Neural crest cell (in vitro differentiated cells): ENCODE data around the gene NLRC4. TPM values are rescaled to one million over a fixed set of nuclear protein-coding genes. Genes with fewer than 3 reads are reported as not detected.
"Not testable (repeated sequence)": the region's sequence is repeated elsewhere in the genome, so short reads cannot be mapped to it uniquely, and the experiment has no call there.

Experiments
- DNase-seq: peaks from one replicate; pipeline ENCODE4 v3.0.0; 2021; ENCODE audit warnings: low read depth, mixed read lengths, low spot score
- H3K27ac Mint-ChIP-seq: one replicate; pipeline ENCODE4 v1.8.0; 2021; ENCODE audit warnings: mild to moderate bottlenecking, mixed read lengths; ENCODE audit not compliant: unreplicated experiment
- H3K27me3 Mint-ChIP-seq: 2 replicates; pipeline ENCODE4 v1.8.0; 2021; ENCODE audit warnings: low read depth, mild to moderate bottlenecking, mixed read lengths
- H3K36me3 Mint-ChIP-seq: 2 replicates; pipeline ENCODE4 v1.8.0; 2021; ENCODE audit warnings: low read depth, mild to moderate bottlenecking, mixed read lengths
- H3K4me1 Mint-ChIP-seq: 2 replicates; pipeline ENCODE4 v1.8.0; 2021; ENCODE audit warnings: mixed read lengths
- H3K4me3 Mint-ChIP-seq: one replicate; pipeline ENCODE4 v1.8.0; 2021; ENCODE audit warnings: mild to moderate bottlenecking, mixed read lengths
- H3K9me3 Mint-ChIP-seq: 2 replicates; pipeline ENCODE4 v1.8.0; 2021; ENCODE audit warnings: mixed read lengths
- CTCF ChIP-seq: fragments of 200-600 bp; sonication (generic); conservative IDR thresholded peaks from 2 replicates; pipeline ENCODE4 v1.5.0; 2021; ENCODE audit warnings: antibody characterized with exemption, mild to moderate bottlenecking
- long read RNA-seq: library from polyadenylated mRNA; unstranded; transcript quantifications from one replicate; pipeline ENCODE4 v2.0.0, GENCODE V29; 2020
- total RNA-seq: library from RNA; stranded (reverse); gene quantifications from 2 replicates; pipeline ENCODE4 v1.2.1, GENCODE V29; 2021

NLRC4 gene
- not detected in 2 replicates for total RNA-seq
- long read RNA-seq, partial matches to known transcripts: 0 of 1 reads
- long read RNA-seq, other reads (novel, unspliced or antisense): 1 of 1 reads

GRCh38 chr2:32264422-32265105 lies at the start of gene NLRC4:
NLRC4 (minus strand) TSS chr2:32264886; CDS start chr2:32256775, 8,111 bp downstream.
- H3K27me3 Mint-ChIP-seq: peaks cover 53% of the 10 kb centered on the region
- TF ChIP-seq CTCF: no peak
- no peak within 1 kb of the TSS for H3K4me3 Mint-ChIP-seq
- no peak for DNase-seq
- no peaks in the 10 kb centered on the region for H3K36me3 Mint-ChIP-seq
- no peaks in the 10 kb centered on the region for H3K4me1 Mint-ChIP-seq
- H3K9me3 Mint-ChIP-seq: no peaks in the 10 kb centered on the region
- H3K27ac Mint-ChIP-seq: no peak within 1 kb of the TSS

GRCh38 chr2:32310577-32310976 lies 45.9 kb upstream of the NLRC4 start:
- TF ChIP-seq CTCF: no peak
- no peaks in the 10 kb centered on the region for H3K9me3 Mint-ChIP-seq
- DNase-seq: no peak
- no peaks in the 10 kb centered on the region for H3K4me1 Mint-ChIP-seq
- H3K27me3 Mint-ChIP-seq: no peaks in the 10 kb centered on the region
- H3K36me3 Mint-ChIP-seq: no peaks in the 10 kb centered on the region
- H3K27ac Mint-ChIP-seq: no peak overlapping the region
- H3K4me3 Mint-ChIP-seq: no peak overlapping the region

GRCh38 chr2:32293966-32294562 lies 29.4 kb upstream of the NLRC4 start:
- H3K36me3 Mint-ChIP-seq: peaks cover 21% of the 10 kb centered on the region
- H3K27me3 Mint-ChIP-seq, DNase-seq, H3K4me1 Mint-ChIP-seq, H3K27ac Mint-ChIP-seq, H3K4me3 Mint-ChIP-seq, H3K9me3 Mint-ChIP-seq: not testable (repeated sequence)

- H3K36me3 Mint-ChIP-seq: peaks cover 20% of the 10 kb centered on the region
Observed at GRCh38 chr2:32293493-32293892, 28.8 kb upstream of the NLRC4 start.

GRCh38 chr2:32291746-32292145 lies 27.1 kb upstream of the NLRC4 start:
- no peak for TF ChIP-seq CTCF
- DNase-seq: no peak
- Mint-ChIP-seq H3K36me3 (peaks cover 20% of the 10 kb centered on the region), H3K4me1 (no peaks in the 10 kb centered on the region), H3K27me3 (no peaks in the 10 kb centered on the region), H3K4me3 (no peak overlapping the region), H3K27ac (no peak overlapping the region), H3K9me3 (no peaks in the 10 kb centered on the region)

More at GRCh38 chr2:32293493-32293892, 28.8 kb upstream of the NLRC4 start:
- DNase-seq, H3K27ac Mint-ChIP-seq, H3K27me3 Mint-ChIP-seq, H3K4me1 Mint-ChIP-seq, H3K4me3 Mint-ChIP-seq, H3K9me3 Mint-ChIP-seq: not testable (repeated sequence)

GRCh38 chr2:32290000-32290339 lies 25.3 kb upstream of the NLRC4 start:
- TF ChIP-seq CTCF: no peak
- no peak overlapping the region for H3K27ac Mint-ChIP-seq
- DNase-seq: no peak
- no peaks in the 10 kb centered on the region for H3K4me1 Mint-ChIP-seq
- peaks cover 9% of the 10 kb centered on the region for H3K36me3 Mint-ChIP-seq
- no peaks in the 10 kb centered on the region for H3K27me3 Mint-ChIP-seq
- H3K9me3 Mint-ChIP-seq: no peaks in the 10 kb centered on the region
- no peak overlapping the region for H3K4me3 Mint-ChIP-seq
